ENCODE measurements around the gene EAF1.
"Not testable (repeated sequence)": the region's sequence is repeated elsewhere in the genome, so short reads cannot be mapped to it uniquely, and the experiment has no call there.

GRCh38 chr3:15393252-15393651 lies 34.1 kb upstream of the EAF1 start:
- not testable (repeated sequence) for TF ChIP-seq CTCF (IDR thresholded peaks at IDR 0.05); EZH2 (IDR thresholded peaks at IDR 0.05; ENCODE audit: borderline replicate concordance, insufficient read depth, low read depth, low read length, poor library complexity, severe bottlenecking)

All from B cell (primary cell).